ENCODE measurements around the gene PPFIBP1. TPM values are rescaled to one million over a fixed set of nuclear protein-coding genes. Genes with fewer than 3 reads are reported as not detected.

PPFIBP1 gene
- polyA plus RNA-seq, 2 of the 4 experiments (the other 2 are of a cell fraction) = 24.8 to 89.0 TPM

GRCh38 chr12:27743601-27744000, 219.6 kb downstream of the PPFIBP1 start:
- 93% methylated on average over 5 of the region's 5 CpGs for WGBS (ENCODE audit: missing lambda C conversion rate)
- TF ChIP-seq KDM5A (IDR thresholded peaks at IDR 0.05) = no peak
- TF ChIP-seq HOXB13 (CRISPR knock-in tag; IDR thresholded peaks at IDR 0.05; ENCODE audit: low read depth) = no peak
- TF ChIP-seq ZC3H11A (IDR thresholded peaks at IDR 0.05) = no peak
- no peak for TF ChIP-seq KDM1A (IDR thresholded peaks at IDR 0.05; ENCODE audit: low read depth)
- TF ChIP-seq CHD4 (IDR thresholded peaks at IDR 0.05; ENCODE audit: borderline replicate concordance) = no peak
- no peak for TF ChIP-seq ZNF302 (CRISPR knock-in tag; IDR thresholded peaks at IDR 0.05)
- no peak for TF ChIP-seq BCL3 (IDR thresholded peaks at IDR 0.05)
- TF ChIP-seq SMC3 (IDR thresholded peaks at IDR 0.05) = no peak
- no peak for TF ChIP-seq FOSL2 (IDR thresholded peaks at IDR 0.05)
- no peak for TF ChIP-seq FOSL2 (CRISPR knock-in tag; IDR thresholded peaks at IDR 0.05)
- TF ChIP-seq EHMT2 (IDR thresholded peaks at IDR 0.05; ENCODE audit: low read depth) = no peak
- no peak for TF ChIP-seq MYC (IDR thresholded peaks at IDR 0.05; ENCODE audit: borderline replicate concordance, low read length)
- no peak for TF ChIP-seq RFX5 (IDR thresholded peaks at IDR 0.05)
- no peak for TF ChIP-seq HES2 (IDR thresholded peaks at IDR 0.05)
- TF ChIP-seq USF2 (IDR thresholded peaks at IDR 0.05) = no peak
- no peak for TF ChIP-seq PBX3 (IDR thresholded peaks at IDR 0.05)
- TF ChIP-seq SREBF2 (IDR thresholded peaks at IDR 0.05) = no peak
- TF ChIP-seq POLR2AphosphoS2 (conservative IDR thresholded peaks at IDR 0.05; ENCODE audit: low read length) = no peak
- CTCF ChIA-PET = no interaction called here

More at GRCh38 chr12:27743601-27744000, 219.6 kb downstream of the PPFIBP1 start:
- POLR2A ChIA-PET = no interaction called here
- ATAC-seq (no peak), FAIRE-seq (no peak), DNase-seq (ENCODE audit: low read depth in 1 of 2, low spot score in 1 of 2) (no peak)
- H3K4me3 ChIP-seq = no peak overlapping the region
- no peak overlapping the region for H3K4me2 ChIP-seq
- peaks cover 29% of the 10 kb centered on the region for H3K4me1 ChIP-seq
- H3K9me3 ChIP-seq = no peaks in the 10 kb centered on the region
- H3K27ac ChIP-seq = no peak overlapping the region

Other genes starting within 250 kb of the PPFIBP1 start
- 16.6 and 23.1 TPM in 2 replicates for gene BMAL2, start 191.4 kb upstream of the PPFIBP1 start, polyA plus RNA-seq (2011; rRNA removed)
- 13.5 to 19.9 TPM (median 15.1 TPM) in 3 replicates for gene BMAL2, start 191.4 kb upstream of the PPFIBP1 start, polyA plus RNA-seq (2017; fragmentation: RNase III; extraction: RNeasy Plus Mini Kit Qiagen cat#74134 plus additional on column Dnase treatment)
- gene SMCO2, start 77.5 kb upstream of the PPFIBP1 start, polyA plus RNA-seq (2011; rRNA removed) = 0.22 and 0.28 TPM in 2 replicates
- gene SMCO2, start 77.5 kb upstream of the PPFIBP1 start, polyA plus RNA-seq (2017; fragmentation: RNase III; extraction: RNeasy Plus Mini Kit Qiagen cat#74134 plus additional on column Dnase treatment) = 0.08 to 0.14 TPM (median 0.11 TPM) in 3 replicates
- 0.66 and 0.81 TPM in 2 replicates for gene REP15, start 172.2 kb downstream of the PPFIBP1 start, polyA plus RNA-seq (2011; rRNA removed)
- 0.34 to 0.83 TPM (median 0.41 TPM) in 3 replicates for gene REP15, start 172.2 kb downstream of the PPFIBP1 start, polyA plus RNA-seq (2017; fragmentation: RNase III; extraction: RNeasy Plus Mini Kit Qiagen cat#74134 plus additional on column Dnase treatment)
- gene MRPS35, start 186.6 kb downstream of the PPFIBP1 start, polyA plus RNA-seq (2011; rRNA removed) = 153 and 186 TPM in 2 replicates
- 104 to 109 TPM (median 107 TPM) in 3 replicates for gene MRPS35, start 186.6 kb downstream of the PPFIBP1 start, polyA plus RNA-seq (2017; fragmentation: RNase III; extraction: RNeasy Plus Mini Kit Qiagen cat#74134 plus additional on column Dnase treatment)

Measured in A549 (cell line).